Glomerular visceral epithelial cell (primary cell): ENCODE results near the gene MYH13.

Experiments used
- DNase-seq: peaks from one replicate; pipeline ENCODE4 v3.0.0-alpha.2; 2016; ENCODE audit errors: extremely low spot score

MYH13 gene

DNA sequence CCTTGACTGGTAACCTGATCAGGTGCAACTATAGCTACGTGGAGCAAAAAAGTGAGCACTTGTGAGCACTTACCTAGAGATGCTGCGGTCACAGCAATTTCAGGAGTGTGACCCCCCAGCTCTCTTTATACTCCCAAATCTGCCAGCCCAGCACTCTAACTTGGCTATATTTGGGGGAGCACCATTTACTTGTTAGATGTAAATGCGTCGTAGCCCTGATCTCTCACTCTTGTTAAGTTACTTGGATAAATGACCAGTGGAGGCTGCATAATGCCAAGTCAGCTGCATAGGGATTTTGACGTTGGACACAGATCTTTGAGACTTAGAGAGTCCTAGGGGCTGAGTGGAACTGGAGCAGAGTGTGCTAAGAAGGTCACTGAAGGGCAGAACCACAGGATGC is at the start of gene MYH13:
Gene MYH13, minus strand, starts transcription at position 101 of the 400 bp plus-strand sequence. CDS start 8,476 bp downstream, outside the sequence.
- no peak for DNase-seq

- DNase-seq: no peak
Observed at GRCh38 chr17:10421900-10422542, 49.2 kb upstream of the MYH13 start, which contains the start of gene MYH8. Gene MYH8, minus strand, starts transcription at chr17:10421950. Its CDS starts 1,723 bp downstream, at chr17:10420227.

GRCh38 chr17:10421211-10421610 is 48.4 kb upstream of the MYH13 start:
- no peak for DNase-seq

DNA sequence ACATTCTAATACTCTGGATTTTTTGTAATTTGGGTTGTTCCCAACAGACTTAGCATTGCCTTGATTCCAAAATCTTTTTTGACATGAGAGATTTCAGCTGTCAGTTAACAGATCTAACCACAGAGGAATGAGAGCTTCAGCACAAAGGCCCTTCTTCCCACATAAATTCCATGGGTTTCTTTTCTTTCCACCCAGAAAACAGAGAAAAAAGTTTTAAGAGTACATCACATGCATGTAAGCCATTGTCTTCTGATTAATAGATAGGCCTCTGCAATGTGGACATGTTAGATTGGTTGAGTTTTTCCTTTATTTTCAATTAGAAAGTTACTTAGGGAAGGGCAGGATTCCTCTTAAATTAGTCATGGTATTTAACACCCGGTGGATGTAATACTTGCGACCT is 48.0 kb upstream of the MYH13 start:
- DNase-seq: no peak

DNA sequence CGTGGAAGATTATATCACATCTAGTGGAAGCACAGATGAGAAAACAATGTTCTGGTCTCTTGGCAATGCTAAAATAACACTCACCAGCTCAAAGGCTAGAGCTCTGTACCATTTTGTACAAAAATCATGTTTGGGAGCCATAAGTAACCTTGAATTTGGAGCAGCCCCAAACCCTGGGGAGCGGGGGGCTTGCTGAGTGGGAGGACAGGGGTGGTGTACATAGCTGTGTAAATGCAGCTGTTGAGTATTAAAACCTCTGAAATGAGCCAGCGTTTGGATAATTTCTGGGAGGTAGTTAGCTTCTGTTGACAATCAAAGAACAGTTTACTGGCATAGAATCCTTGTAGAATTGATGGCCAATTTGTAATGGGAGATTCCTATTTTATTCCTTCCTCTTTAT is 44.6 kb upstream of the MYH13 start:
- no peak for DNase-seq

DNA sequence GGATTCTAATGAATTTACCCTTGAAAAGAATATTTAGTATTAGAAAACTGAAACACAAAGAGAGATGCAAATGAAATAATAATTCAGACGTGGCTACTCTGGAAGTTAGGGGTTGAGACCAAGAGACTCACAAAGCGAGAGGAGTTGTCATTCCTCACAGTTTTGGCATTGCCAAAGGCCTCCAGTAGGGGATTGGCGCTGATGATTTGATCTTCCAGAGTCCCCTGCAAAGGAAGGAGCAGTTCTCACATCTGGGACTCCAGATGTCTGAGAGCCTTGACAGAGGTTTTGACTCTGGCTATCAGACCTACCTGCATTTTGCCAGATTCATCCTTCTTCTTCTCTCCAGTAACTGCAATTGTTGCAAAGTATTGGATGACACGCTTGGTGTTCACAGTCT is 42.4 kb upstream of the MYH13 start:
- DNase-seq: no peak

- DNase-seq: no peak
Observed at GRCh38 chr17:10403589-10403988, 30.8 kb upstream of the MYH13 start.

DNA sequence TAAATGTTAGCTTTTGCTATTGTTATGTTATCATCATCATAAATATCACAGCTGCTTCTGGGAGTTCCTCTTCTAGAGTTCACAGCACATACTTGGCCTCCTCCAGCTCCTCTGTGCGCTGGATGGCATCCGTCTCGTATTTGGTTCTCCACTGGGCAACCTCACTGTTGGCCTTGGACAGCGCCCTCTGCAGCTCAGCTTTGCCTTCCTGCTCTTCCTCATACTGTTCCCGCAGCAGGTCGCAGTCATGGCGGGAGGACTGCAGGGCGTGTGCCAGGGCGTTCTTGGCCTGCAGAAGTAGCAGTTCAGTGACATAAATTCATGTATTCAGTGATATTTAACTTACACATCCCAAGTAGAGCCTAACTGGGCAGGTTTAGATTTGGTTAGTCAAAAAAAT is 25.5 kb upstream of the MYH13 start:
- no peak for DNase-seq

GRCh38 chr17:10396524-10397163 is 23.8 kb upstream of the MYH13 start:
- no peak for DNase-seq

DNA sequence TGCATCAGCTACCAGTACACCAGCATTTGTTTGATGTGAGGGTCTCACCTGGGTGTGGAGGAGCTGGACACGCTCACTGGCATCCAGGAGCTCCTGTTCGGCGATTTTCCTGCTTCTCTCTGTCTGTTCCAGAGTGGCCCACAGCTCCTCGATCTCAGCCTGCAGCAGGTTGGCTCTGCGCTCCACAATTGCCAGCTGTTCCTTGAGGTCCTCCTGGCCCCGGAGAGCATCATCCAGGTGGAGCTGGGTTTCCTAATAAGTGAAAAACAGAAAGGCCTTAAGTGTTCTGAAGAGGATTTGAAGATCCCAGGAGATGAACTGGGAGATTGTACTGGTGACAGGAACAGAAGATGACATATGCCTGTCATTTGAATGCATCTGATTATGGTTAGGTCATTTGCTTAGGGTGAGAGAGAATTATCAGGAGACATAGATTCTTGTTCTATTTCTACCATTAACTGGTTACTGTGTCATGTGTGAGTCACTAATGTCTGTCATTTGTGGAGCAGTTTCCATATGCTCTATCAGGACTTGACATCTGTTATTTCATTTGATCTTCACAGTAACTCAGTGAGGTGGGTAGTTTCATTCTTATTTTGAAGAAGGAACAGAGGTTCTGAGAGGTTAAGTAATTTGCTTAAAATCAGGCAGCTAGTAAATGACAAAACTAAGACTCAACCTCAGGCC is 21.5 kb upstream of the MYH13 start:
- no peak for DNase-seq

- no peak for DNase-seq
Observed at GRCh38 chr17:10392880-10393279, 20.1 kb upstream of the MYH13 start.

DNA sequence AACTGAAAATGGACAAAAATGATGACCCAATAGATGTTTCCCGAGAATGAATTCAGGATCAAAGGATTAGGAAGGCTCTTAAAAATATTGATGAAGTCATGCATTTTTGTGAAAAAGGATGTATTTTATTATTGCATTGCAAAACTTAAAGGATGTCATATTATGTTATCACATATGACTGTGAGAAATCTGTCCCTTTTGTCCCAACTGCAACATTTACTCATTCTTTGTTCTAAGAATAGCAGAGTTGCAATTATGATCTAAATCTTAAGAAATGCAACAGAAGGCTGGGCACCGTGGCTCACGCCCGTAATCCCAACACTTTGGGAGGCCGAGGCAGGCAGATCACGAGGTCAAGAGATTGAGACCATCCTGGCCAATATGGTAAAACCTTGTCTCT is 13.1 kb upstream of the MYH13 start:
- no peak for DNase-seq

- DNase-seq: no peak
Observed at GRCh38 chr17:10384175-10384574, 11.4 kb upstream of the MYH13 start.

DNA sequence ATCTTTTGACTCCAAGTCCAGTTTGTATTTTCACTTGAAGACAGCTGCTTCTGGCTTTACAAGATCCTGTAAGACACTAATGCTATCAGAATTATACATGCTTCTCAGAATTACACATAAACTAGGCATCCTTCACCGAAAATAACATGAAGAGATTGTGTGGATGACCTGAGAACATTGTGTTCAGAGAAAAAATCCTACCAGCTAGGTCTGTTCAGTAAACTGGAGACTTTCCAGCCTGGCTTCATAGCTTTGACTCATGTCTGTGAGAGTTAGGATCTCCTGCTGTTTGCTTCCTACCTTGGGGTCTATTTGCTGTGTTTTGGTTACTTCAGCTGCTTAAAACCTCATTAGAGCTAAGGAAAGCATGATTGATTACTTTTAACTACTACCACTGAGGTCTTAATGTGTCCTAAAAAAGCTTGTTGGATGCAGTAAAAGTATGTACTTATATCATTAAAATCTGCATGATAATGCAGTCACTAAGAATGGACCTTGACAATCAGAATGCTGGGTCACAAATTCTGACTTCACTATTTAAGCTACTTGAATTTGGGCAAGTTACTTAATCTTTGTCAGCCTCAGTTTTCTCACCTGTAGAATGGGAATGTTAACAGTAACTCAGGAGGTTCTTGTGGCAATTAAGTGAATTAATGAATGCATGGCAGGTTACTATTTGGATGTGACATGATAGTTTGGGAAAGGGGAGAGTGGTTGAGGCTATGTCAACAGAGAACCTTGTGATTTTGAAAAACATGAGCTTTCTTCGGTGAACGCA is 8.0 kb upstream of the MYH13 start:
- no peak for DNase-seq

DNA sequence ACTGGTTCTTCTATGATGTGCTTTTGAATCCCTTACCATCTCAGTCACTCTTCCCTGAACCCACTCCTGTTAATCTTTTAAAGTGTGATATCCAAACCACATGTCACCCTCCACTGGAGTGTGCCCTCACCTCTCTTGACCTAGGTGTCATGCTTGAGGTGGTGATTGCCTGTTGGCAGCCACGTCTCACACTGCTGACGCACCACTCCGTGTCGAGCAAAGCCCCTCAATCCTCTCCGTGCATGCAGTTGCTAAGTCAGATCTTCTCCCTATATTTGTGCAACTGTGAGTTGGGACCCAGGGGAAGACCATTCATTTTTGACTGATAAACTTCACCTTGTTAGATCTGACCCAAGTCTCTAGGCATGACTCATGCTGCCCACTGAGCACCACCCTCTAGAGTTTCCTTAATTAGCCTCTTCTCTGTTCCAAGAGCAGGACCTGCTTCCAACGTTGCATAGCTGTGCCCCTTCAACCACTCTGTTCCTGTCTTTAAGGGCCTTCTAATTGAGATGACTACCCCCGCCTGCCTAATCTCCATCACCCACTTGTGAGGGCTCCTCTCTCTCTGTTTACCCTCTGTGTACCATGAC is 2.7 kb downstream of the MYH13 start:
- DNase-seq: no peak

DNA sequence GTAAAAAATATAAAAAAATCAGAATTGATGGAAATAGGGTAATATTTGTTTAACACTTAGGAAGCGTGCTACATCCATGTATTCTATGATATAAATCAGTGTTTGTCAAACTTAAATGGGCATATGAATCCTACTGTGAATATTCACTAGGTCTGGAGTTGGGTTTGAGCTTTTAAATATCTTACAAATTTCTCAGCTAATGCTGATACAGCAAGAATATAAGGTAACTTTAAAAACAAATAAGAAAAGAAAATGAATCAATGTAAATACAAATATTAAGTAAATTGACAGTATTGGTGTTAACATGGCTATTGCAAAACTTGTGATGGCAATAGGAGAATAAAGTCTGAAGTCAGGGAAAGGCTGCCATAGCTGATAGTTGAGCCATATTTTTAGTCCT is 3.6 kb downstream of the MYH13 start:
- no peak for DNase-seq

DNA sequence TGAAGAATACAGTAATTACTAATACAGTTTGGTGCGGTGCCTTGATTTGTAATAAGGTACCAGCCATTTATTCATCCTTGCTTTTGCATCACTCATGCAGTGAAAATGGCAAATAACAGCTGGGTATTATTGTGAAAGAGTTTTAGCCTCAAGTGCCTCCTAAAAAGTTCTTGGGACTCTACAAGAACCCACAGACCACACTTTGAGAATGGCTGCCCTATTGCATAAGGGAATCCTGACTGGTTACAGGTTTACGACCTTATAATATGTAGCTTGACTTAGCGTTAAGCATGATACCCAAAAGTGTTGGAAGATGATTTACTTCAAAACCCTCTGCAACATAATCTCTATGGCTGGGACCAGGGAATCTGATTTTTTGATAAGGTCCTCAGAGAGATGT is 4.2 kb downstream of the MYH13 start:
- no peak for DNase-seq

DNA sequence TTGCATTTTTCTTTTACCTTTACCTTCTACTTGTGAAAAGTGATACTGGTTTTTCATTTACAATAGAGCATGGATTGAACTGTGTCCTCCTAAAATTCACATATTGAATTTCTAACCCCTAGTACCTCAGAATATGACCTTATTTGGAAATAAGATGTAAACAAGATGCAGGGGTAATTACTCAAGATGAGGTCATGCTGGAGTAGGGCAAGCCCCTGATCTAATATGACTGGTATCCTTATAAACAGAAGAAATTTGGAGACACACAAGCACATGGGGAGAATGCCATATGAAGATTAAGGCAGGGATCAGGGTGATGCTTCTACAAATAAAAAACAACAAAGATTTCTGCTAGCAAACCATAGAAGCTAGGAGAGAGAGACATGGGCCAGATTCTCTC is 12.2 kb downstream of the MYH13 start:
- no peak for DNase-seq

- DNase-seq: no peak
Observed at GRCh38 chr17:10357768-10358167, 15.0 kb downstream of the MYH13 start.

- no peak for DNase-seq
Observed at GRCh38 chr17:10354651-10355050, 18.2 kb downstream of the MYH13 start.

DNA sequence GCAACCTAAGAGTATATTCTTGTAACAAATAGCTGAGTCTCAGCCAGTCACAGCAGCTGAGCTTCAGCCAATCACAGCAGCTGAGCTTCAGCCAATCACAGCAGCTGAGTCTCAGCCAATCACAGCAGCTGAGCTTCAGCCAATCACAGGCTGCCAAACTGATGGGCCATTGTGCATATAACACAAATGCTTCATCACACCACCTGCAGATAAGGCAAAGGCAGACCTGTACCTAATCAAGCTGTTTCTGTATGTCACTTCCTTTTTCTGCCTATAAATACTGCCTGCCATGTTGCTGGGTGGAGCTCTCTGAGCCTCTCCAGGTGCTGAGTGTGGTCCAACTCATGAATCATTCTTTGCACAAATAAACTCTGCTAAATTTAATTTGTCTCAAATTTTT is 19.9 kb downstream of the MYH13 start:
- DNase-seq: no peak

DNA sequence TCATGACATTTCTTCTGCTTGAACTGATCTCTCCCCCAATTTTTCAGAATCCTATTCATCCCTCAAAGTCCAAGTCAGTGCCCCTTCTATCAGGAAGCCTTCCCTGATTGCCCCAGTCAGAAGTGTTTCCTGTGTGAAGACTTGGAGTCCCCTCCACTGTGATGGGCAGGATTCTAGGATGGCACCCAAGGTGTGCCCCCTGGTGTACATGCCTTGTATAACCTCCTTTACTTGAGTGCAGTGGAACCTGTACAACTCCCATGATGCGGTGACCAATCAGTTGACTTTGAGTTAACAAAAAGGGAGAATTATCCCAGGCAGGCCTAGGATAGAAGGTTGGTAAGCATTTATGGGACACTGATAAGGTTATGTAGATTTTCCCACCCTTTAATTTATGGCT is 23.4 kb downstream of the MYH13 start:
- DNase-seq: no peak
